Osteoblast (primary cell): ENCODE results near the gene EIF4G3. TPM values are rescaled to one million over a fixed set of nuclear protein-coding genes. Genes with fewer than 3 reads are reported as not detected.

Experiments used
- DNase-seq: peaks from one replicate; pipeline ENCODE4 v3.0.0; 2011; ENCODE audit warnings: low spot score, mixed read lengths; ENCODE audit not compliant: insufficient read length; ENCODE audit errors: missing footprints
- H2AFZ ChIP-seq: 2 replicates; pipeline ENCODE4 v1.6.0; 2011; ENCODE audit warnings: mild to moderate bottlenecking, low read length
- H3K27ac ChIP-seq: 2 replicates; pipeline ENCODE4 v1.5.1; 2011; ENCODE audit warnings: mild to moderate bottlenecking, low read depth, low read length, moderate library complexity
- H3K27me3 ChIP-seq: 2 replicates; pipeline ENCODE4 v1.6.0; 2012; ENCODE audit warnings: mild to moderate bottlenecking, control low read depth, inconsistent platforms, low read length, moderate library complexity; ENCODE audit not compliant: insufficient read depth
- H3K36me3 ChIP-seq: 2 replicates; pipeline ENCODE4 v1.5.1; 2011; ENCODE audit warnings: mild to moderate bottlenecking, low read length, control low read depth, moderate library complexity; ENCODE audit not compliant: insufficient read depth
- H3K4me1 ChIP-seq: 2 replicates; pipeline ENCODE4 v1.5.1; 2011; ENCODE audit warnings: mild to moderate bottlenecking, low read length, control low read depth, moderate library complexity; ENCODE audit not compliant: insufficient read depth
- H3K4me2 ChIP-seq: 2 replicates; pipeline ENCODE4 v1.6.0; 2011; ENCODE audit warnings: mild to moderate bottlenecking, low read length; ENCODE audit not compliant: insufficient read depth
- H3K4me3 ChIP-seq: fragments of 200-600 bp; sonication (generic); 3 replicates; pipeline ENCODE4 v1.5.1; 2012; ENCODE audit warnings: mild to moderate bottlenecking, low read length, inconsistent platforms; ENCODE audit not compliant: insufficient read depth
- H3K79me2 ChIP-seq: 2 replicates; pipeline ENCODE4 v1.6.0; 2012; ENCODE audit warnings: mild to moderate bottlenecking, low read length, control low read depth, inconsistent platforms; ENCODE audit not compliant: insufficient read depth
- H3K9me3 ChIP-seq: 2 replicates; pipeline ENCODE4 v1.5.1; 2011; ENCODE audit warnings: low read depth, low read length, control low read depth
- H4K20me1 ChIP-seq: 2 replicates; pipeline ENCODE4 v1.6.0; 2012; ENCODE audit warnings: mild to moderate bottlenecking, low read length, control low read depth; ENCODE audit not compliant: insufficient read depth
- total RNA-seq: library from RNA; depleted of rRNA; stranded (reverse); fragments of >200 nt; gene quantifications from 2 replicates; pipeline ENCODE4 v1.2.3, GENCODE V29; 2012
- TF ChIP-seq, protein P1 (sequence below): IDR thresholded peaks from 2 replicates; pipeline ENCODE4 v1.5.1; 2011; ENCODE audit warnings: mild to moderate bottlenecking, low read depth, low read length, moderate library complexity; ENCODE audit errors: extremely low read depth

EIF4G3 gene
- total RNA-seq, 1 donor = 55.0 TPM

DNA sequence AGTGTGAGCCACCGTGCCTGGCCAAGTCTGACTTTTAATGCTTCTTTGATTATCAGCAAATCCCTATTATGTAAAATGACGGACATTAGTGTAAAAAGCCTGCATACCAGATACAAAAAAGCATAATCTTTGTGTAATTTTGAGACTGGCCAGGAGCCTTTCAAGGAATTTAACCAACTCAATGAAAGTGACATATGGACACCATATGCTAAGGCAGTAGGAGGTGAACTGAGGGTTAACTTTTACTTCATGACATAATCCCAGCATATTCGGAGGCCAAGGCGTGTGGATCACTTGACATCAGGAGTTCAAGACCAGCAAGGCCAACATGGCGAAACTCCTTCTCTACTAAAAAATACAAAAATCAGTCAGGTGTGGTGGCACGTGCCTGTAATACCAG, 94.6 kb downstream of the EIF4G3 start:
- Histone ChIP-seq H3K79me2 (peaks cover 51% of the 10 kb centered on the region), H3K4me1 (no peaks in the 10 kb centered on the region), H3K27me3 (no peaks in the 10 kb centered on the region), H3K9me3 (no peaks in the 10 kb centered on the region), H2AFZ (no peak overlapping the region), H3K36me3 (peaks cover 14% of the 10 kb centered on the region), H3K27ac (no peak overlapping the region), H4K20me1 (peaks cover 4% of the 10 kb centered on the region), H3K4me3 (no peak overlapping the region), H3K4me2 (no peak overlapping the region)
- TF ChIP-seq, protein P1, sequence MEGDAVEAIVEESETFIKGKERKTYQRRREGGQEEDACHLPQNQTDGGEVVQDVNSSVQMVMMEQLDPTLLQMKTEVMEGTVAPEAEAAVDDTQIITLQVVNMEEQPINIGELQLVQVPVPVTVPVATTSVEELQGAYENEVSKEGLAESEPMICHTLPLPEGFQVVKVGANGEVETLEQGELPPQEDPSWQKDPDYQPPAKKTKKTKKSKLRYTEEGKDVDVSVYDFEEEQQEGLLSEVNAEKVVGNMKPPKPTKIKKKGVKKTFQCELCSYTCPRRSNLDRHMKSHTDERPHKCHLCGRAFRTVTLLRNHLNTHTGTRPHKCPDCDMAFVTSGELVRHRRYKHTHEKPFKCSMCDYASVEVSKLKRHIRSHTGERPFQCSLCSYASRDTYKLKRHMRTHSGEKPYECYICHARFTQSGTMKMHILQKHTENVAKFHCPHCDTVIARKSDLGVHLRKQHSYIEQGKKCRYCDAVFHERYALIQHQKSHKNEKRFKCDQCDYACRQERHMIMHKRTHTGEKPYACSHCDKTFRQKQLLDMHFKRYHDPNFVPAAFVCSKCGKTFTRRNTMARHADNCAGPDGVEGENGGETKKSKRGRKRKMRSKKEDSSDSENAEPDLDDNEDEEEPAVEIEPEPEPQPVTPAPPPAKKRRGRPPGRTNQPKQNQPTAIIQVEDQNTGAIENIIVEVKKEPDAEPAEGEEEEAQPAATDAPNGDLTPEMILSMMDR = no peak
- DNase-seq = no peak

GRCh38 chr1:21077085-21077484, 99.6 kb downstream of the EIF4G3 start:
- Histone ChIP-seq H3K79me2 (peaks cover 60% of the 10 kb centered on the region), H3K36me3 (peaks cover 3% of the 10 kb centered on the region), H4K20me1 (peaks cover 2% of the 10 kb centered on the region), H3K4me3 (no peak overlapping the region), H3K4me1 (peaks cover 4% of the 10 kb centered on the region), H3K4me2 (no peak overlapping the region), H3K27me3 (no peaks in the 10 kb centered on the region), H3K27ac (no peak overlapping the region), H2AFZ (no peak overlapping the region), H3K9me3 (no peaks in the 10 kb centered on the region)
- DNase-seq = no peak
- TF ChIP-seq, protein P1 = no peak

- TF ChIP-seq, protein P1 = peak; percentile 15
- peaks cover 17% of the 10 kb centered on the region for H3K4me1 ChIP-seq
- no peaks in the 10 kb centered on the region for H4K20me1 ChIP-seq
- no peak overlapping the region for H3K27ac ChIP-seq
- no peaks in the 10 kb centered on the region for H3K36me3 ChIP-seq
- peaks cover 42% of the 10 kb centered on the region for H3K79me2 ChIP-seq
- no peaks in the 10 kb centered on the region for H3K27me3 ChIP-seq
- DNase-seq = peak; percentile 58
- H3K4me2 ChIP-seq = no peak overlapping the region
- no peaks in the 10 kb centered on the region for H3K9me3 ChIP-seq
- H3K4me3 ChIP-seq = no peak overlapping the region
- H2AFZ ChIP-seq = no peak overlapping the region
Observed at GRCh38 chr1:21072721-21073120, 104.0 kb downstream of the EIF4G3 start.

DNA sequence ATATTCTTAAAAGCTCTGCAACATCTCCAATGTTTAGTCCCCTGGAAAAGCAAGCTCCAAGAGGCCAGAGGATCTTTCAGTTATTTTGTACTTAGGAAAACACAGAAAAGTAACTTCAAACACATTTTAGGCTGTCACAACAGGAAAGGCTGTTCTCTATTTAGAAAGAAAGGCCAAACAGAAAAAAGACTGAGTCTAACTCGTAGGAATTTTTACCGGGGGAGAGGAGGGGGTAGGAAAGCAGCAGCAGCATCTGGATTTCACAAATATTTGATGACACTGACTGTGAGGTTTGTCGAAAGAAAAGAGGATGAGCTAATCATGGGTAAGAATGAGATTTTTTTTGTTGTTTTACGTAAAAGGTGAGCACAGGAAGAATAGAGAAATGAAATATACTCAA, 107.1 kb downstream of the EIF4G3 start:
- H3K9me3 ChIP-seq = no peaks in the 10 kb centered on the region
- no peak overlapping the region for H3K4me3 ChIP-seq
- peak overlapping the region; percentile 25 for H3K4me2 ChIP-seq
- H3K27ac ChIP-seq = peak overlapping the region; percentile 11
- peak; percentile 50 for DNase-seq
- H3K36me3 ChIP-seq = no peaks in the 10 kb centered on the region
- no peaks in the 10 kb centered on the region for H3K27me3 ChIP-seq
- H3K79me2 ChIP-seq = peaks cover 17% of the 10 kb centered on the region
- TF ChIP-seq, protein P1 = no peak
- H2AFZ ChIP-seq = no peak overlapping the region
- H4K20me1 ChIP-seq = peaks cover 6% of the 10 kb centered on the region
- H3K4me1 ChIP-seq = peaks cover 17% of the 10 kb centered on the region
